ENCODE measurements around the gene ARFGAP1.
"Not testable (repeated sequence)": the region's sequence is repeated elsewhere in the genome, so short reads cannot be mapped to it uniquely, and the experiment has no call there.

Gene ARFGAP1

GRCh38 chr20:63334356-63334755, 61.7 kb downstream of the ARFGAP1 start:
- no peak for DNase-seq (ENCODE audit: low spot score)

- not testable (repeated sequence) for DNase-seq (ENCODE audit: low spot score)
Measured at GRCh38 chr20:63335060-63335459, 62.4 kb downstream of the ARFGAP1 start.

- DNase-seq (ENCODE audit: low spot score), result no peak
Measured at GRCh38 chr20:63335711-63336110, 63.1 kb downstream of the ARFGAP1 start.

GRCh38 chr20:63336232-63336752, 63.7 kb downstream of the ARFGAP1 start:
- no peak for DNase-seq (ENCODE audit: low spot score)

- no peak for DNase-seq (ENCODE audit: low spot score)
Measured at GRCh38 chr20:63337786-63338420, 65.3 kb downstream of the ARFGAP1 start.

All from HuH-7 (cell line).